Measurements from ENCODE around the gene RECK.

RECK gene

GRCh38 chr9:36112516-36112915, 75.8 kb downstream of the RECK start:
- no peak for ATAC-seq (ENCODE audit: low read depth)
- no peak overlapping the region for H3K4me3 ChIP-seq (ENCODE audit: severe bottlenecking)
- no peak for TF ChIP-seq CTCF (IDR thresholded peaks at IDR 0.05; ENCODE audit: poor library complexity, severe bottlenecking)
- no peak overlapping the region for H3K27ac ChIP-seq (ENCODE audit: poor library complexity, severe bottlenecking)
- no peak for DNase-seq (ENCODE audit: low spot score)
- H3K27me3 ChIP-seq (ENCODE audit: insufficient read depth, poor library complexity, severe bottlenecking): no peaks in the 10 kb centered on the region
- H3K9me3 ChIP-seq (ENCODE audit: severe bottlenecking): no peaks in the 10 kb centered on the region
- no peaks in the 10 kb centered on the region for H3K36me3 ChIP-seq (ENCODE audit: low read depth)
- H3K4me1 ChIP-seq (ENCODE audit: insufficient read depth, poor library complexity, severe bottlenecking): no peaks in the 10 kb centered on the region

GRCh38 chr9:36113999-36114398, 77.3 kb downstream of the RECK start:
- no peaks in the 10 kb centered on the region for H3K27me3 ChIP-seq (ENCODE audit: insufficient read depth, poor library complexity, severe bottlenecking)
- no peak overlapping the region for H3K4me3 ChIP-seq (ENCODE audit: severe bottlenecking)
- no peaks in the 10 kb centered on the region for H3K4me1 ChIP-seq (ENCODE audit: insufficient read depth, poor library complexity, severe bottlenecking)
- no peaks in the 10 kb centered on the region for H3K9me3 ChIP-seq (ENCODE audit: severe bottlenecking)
- no peak for TF ChIP-seq CTCF (IDR thresholded peaks at IDR 0.05; ENCODE audit: poor library complexity, severe bottlenecking)
- ATAC-seq (ENCODE audit: low read depth): no peak
- no peak for DNase-seq (ENCODE audit: low spot score)
- no peaks in the 10 kb centered on the region for H3K36me3 ChIP-seq (ENCODE audit: low read depth)
- no peak overlapping the region for H3K27ac ChIP-seq (ENCODE audit: poor library complexity, severe bottlenecking)

- Histone ChIP-seq H3K4me3 (ENCODE audit: severe bottlenecking) (no peak overlapping the region), H3K4me1 (ENCODE audit: insufficient read depth, poor library complexity, severe bottlenecking) (no peaks in the 10 kb centered on the region), H3K27ac (ENCODE audit: poor library complexity, severe bottlenecking) (no peak overlapping the region), H3K9me3 (ENCODE audit: severe bottlenecking) (no peaks in the 10 kb centered on the region), H3K27me3 (ENCODE audit: insufficient read depth, poor library complexity, severe bottlenecking) (no peaks in the 10 kb centered on the region), H3K36me3 (ENCODE audit: low read depth) (no peaks in the 10 kb centered on the region)
- ATAC-seq (ENCODE audit: low read depth): no peak
- DNase-seq (ENCODE audit: low spot score): no peak
- no peak for TF ChIP-seq CTCF (IDR thresholded peaks at IDR 0.05; ENCODE audit: poor library complexity, severe bottlenecking)
These were observed 79.9 kb downstream of the RECK start for GRCh38 chr9:36116593-36116992.

GRCh38 chr9:36118201-36118600, 81.5 kb downstream of the RECK start:
- H3K27ac ChIP-seq (ENCODE audit: poor library complexity, severe bottlenecking): no peak overlapping the region
- no peak for TF ChIP-seq CTCF (IDR thresholded peaks at IDR 0.05; ENCODE audit: poor library complexity, severe bottlenecking)
- no peaks in the 10 kb centered on the region for H3K4me1 ChIP-seq (ENCODE audit: insufficient read depth, poor library complexity, severe bottlenecking)
- no peak overlapping the region for H3K4me3 ChIP-seq (ENCODE audit: severe bottlenecking)
- no peak for DNase-seq (ENCODE audit: low spot score)
- H3K9me3 ChIP-seq (ENCODE audit: severe bottlenecking): no peaks in the 10 kb centered on the region
- no peak for ATAC-seq (ENCODE audit: low read depth)
- H3K36me3 ChIP-seq (ENCODE audit: low read depth): no peaks in the 10 kb centered on the region
- no peaks in the 10 kb centered on the region for H3K27me3 ChIP-seq (ENCODE audit: insufficient read depth, poor library complexity, severe bottlenecking)

GRCh38 chr9:36118706-36119105, 82.0 kb downstream of the RECK start:
- no peak for TF ChIP-seq CTCF (IDR thresholded peaks at IDR 0.05; ENCODE audit: poor library complexity, severe bottlenecking)
- no peak for ATAC-seq (ENCODE audit: low read depth)
- Histone ChIP-seq H3K4me3 (ENCODE audit: severe bottlenecking) (no peak overlapping the region), H3K27me3 (ENCODE audit: insufficient read depth, poor library complexity, severe bottlenecking) (no peaks in the 10 kb centered on the region), H3K27ac (ENCODE audit: poor library complexity, severe bottlenecking) (no peak overlapping the region), H3K36me3 (ENCODE audit: low read depth) (no peaks in the 10 kb centered on the region), H3K9me3 (ENCODE audit: severe bottlenecking) (no peaks in the 10 kb centered on the region), H3K4me1 (ENCODE audit: insufficient read depth, poor library complexity, severe bottlenecking) (no peaks in the 10 kb centered on the region)
- DNase-seq (ENCODE audit: low spot score): no peak
